ENCODE results near the gene MAOB. TPM values are rescaled to one million over a fixed set of nuclear protein-coding genes. Genes with fewer than 3 reads are reported as not detected.

MAOB gene
- total RNA-seq, 1 experiment from 2014 or later = 1.1 TPM

DNA sequence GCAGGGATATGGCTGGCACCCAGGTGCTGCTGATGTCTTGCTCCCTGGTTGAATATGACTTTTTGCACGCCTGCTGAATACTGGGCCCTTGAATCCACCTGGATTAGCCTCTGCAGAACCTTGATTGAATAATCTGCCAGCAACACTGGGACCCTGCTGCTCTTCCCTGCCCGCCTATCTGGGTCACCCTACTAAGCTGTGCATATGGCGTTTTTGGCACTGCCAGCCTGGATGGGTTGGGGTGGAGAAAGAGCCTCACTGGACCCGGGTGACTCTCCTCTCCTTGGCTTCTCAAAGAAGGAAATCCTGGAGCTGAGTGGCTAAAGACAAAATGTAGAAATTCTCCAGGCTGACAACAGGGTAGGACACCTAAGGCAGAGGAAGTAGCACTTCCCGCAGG lies 126.2 kb downstream of the MAOB start:
- Histone ChIP-seq H4K5ac (ENCODE audit: insufficient read length, low read depth, low read length) (no peak overlapping the region), H3K4me1 (ENCODE audit: insufficient read depth, low read length) (no peaks in the 10 kb centered on the region), H3K56ac (ENCODE audit: insufficient read length, low read depth, low read length) (no peak overlapping the region), H4K20me1 (ENCODE audit: control insufficient read depth, insufficient read depth, insufficient read length) (no peaks in the 10 kb centered on the region), H2BK20ac (ENCODE audit: low read depth, low read length, poor library complexity, severe bottlenecking) (no peak overlapping the region), H3K18ac (ENCODE audit: insufficient read length, low read depth, low read length) (no peak overlapping the region), H4K8ac (replicated peaks; ENCODE audit: insufficient read length, low read depth, low read length) (no peak overlapping the region), H2BK15ac (ENCODE audit: low read depth, low read length) (no peak overlapping the region), H3K23ac (ENCODE audit: insufficient read length, low read depth, low read length) (no peak overlapping the region), H3K4me2 (ENCODE audit: insufficient read depth, insufficient read length, low read length) (no peak overlapping the region), H3K27ac (ENCODE audit: insufficient read length, low read depth, low read length) (no peak overlapping the region), H2BK120ac (ENCODE audit: low read depth, low read length, poor library complexity, severe bottlenecking) (no peak overlapping the region), H3K27me3 (ENCODE audit: insufficient read depth, low read length) (no peaks in the 10 kb centered on the region), H3T11ph (ENCODE audit: low read length) (no peak overlapping the region), H3K23me2 (ENCODE audit: insufficient read length, low read depth, low read length, poor library complexity, severe bottlenecking) (no peaks in the 10 kb centered on the region), H3K9me3 (ENCODE audit: control insufficient read depth, low read depth, low read length) (no peaks in the 10 kb centered on the region), H3K4ac (ENCODE audit: low read depth, low read length) (no peak overlapping the region), H3K79me1 (ENCODE audit: insufficient read depth, low read depth, low read length, poor library complexity, severe bottlenecking) (no peaks in the 10 kb centered on the region), H3K79me2 (ENCODE audit: insufficient read depth, low read length) (no peaks in the 10 kb centered on the region), H3K14ac (ENCODE audit: insufficient read depth, low read length) (no peak overlapping the region), H4K91ac (ENCODE audit: insufficient read length, low read depth, low read length) (no peak overlapping the region), H2AFZ (ENCODE audit: low read length) (no peak overlapping the region), H2BK12ac (ENCODE audit: insufficient read length, low read depth, low read length) (no peak overlapping the region), H3K9ac (ENCODE audit: extremely low read depth, insufficient read length, low read length) (no peak overlapping the region), H2AK5ac (ENCODE audit: insufficient read length, low read length) (no peak overlapping the region), H2BK5ac (ENCODE audit: insufficient read length, low read length) (no peak overlapping the region)
- Mint-ChIP-seq H3K27me3 (ENCODE audit: low read depth) (no peaks in the 10 kb centered on the region; the same call in 1 of the 2 replicates), H3K27ac (no peak overlapping the region), H3K4me3 (no peak overlapping the region), H3K4me1 (no peaks in the 10 kb centered on the region), H3K36me3 (ENCODE audit: insufficient read depth in 1 of 3, low read depth in 3 of 3) (peaks cover 0 to 2% (median 0%) of the 10 kb centered on the region in 3 experiments; a peak in 2 of 7 replicates), H3K9me3 (peaks cover 55 to 79% of the 10 kb centered on the region in 2 experiments)
- TF ChIP-seq, protein P1, sequence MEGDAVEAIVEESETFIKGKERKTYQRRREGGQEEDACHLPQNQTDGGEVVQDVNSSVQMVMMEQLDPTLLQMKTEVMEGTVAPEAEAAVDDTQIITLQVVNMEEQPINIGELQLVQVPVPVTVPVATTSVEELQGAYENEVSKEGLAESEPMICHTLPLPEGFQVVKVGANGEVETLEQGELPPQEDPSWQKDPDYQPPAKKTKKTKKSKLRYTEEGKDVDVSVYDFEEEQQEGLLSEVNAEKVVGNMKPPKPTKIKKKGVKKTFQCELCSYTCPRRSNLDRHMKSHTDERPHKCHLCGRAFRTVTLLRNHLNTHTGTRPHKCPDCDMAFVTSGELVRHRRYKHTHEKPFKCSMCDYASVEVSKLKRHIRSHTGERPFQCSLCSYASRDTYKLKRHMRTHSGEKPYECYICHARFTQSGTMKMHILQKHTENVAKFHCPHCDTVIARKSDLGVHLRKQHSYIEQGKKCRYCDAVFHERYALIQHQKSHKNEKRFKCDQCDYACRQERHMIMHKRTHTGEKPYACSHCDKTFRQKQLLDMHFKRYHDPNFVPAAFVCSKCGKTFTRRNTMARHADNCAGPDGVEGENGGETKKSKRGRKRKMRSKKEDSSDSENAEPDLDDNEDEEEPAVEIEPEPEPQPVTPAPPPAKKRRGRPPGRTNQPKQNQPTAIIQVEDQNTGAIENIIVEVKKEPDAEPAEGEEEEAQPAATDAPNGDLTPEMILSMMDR (conservative IDR thresholded peaks at IDR 0.05) = no peak
- DNase-seq = no peak
- WGBS (ENCODE audit: extremely low coverage, insufficient read length, low lambda C conversion rate) = no CpG with 5 or more reads among the region's 5 CpGs
